Fibroblast of the aortic adventitia (primary cell): ENCODE measurements around the gene RAB7B. TPM values are rescaled to one million over a fixed set of nuclear protein-coding genes. Genes with fewer than 3 reads are reported as not detected.

ENCODE experiments used
- DNase-seq: peaks from one replicate; pipeline ENCODE4 v3.0.0-alpha.2; 2010; ENCODE audit warnings: low read depth
- H3K4me3 ChIP-seq: 2 replicates; pipeline ENCODE4 v1.5.1; 2011; ENCODE audit warnings: low read depth, mild to moderate bottlenecking, control low read depth, low read length, moderate library complexity
- CTCF ChIP-seq: IDR thresholded peaks from 2 replicates; pipeline ENCODE4 v1.5.1; 2011; ENCODE audit warnings: mild to moderate bottlenecking, low read length, control low read depth, inconsistent platforms; ENCODE audit not compliant: insufficient read depth
- total RNA-seq: library from RNA; depleted of rRNA; stranded (reverse); fragments of >200 nt; gene quantifications from 2 replicates; pipeline ENCODE4 v1.2.3, GENCODE V29; 2012; ENCODE audit warnings: low replicate concordance

The RAB7B gene
- total RNA-seq, 1 donor: 7.4 TPM

DNA sequence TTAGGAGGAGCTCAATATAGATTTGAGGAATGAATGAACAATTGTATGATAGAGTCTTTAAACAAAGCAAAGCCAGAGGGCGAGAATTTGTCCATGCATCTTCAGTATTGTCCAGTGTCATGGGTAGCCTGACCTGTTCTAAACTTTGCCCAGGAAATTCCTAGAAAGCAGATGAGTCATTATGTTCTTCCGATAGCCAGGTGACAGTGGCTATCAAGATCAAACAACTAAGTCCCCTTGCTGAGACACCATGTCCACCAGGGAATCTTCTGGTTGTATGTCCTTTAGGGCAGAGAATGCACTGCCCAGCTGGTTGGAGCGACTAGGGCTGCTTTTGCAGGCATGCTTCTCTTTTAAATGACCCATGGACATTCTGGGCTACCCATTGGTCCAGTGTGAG lies 58.1 kb downstream of the RAB7B start:
- no peak overlapping the region for H3K4me3 ChIP-seq
- no peak for DNase-seq
- TF ChIP-seq CTCF: no peak

- H3K4me3 ChIP-seq: no peak overlapping the region
- TF ChIP-seq CTCF: no peak
- no peak for DNase-seq
Measured at GRCh38 chr1:205944525-205944924, 58.7 kb downstream of the RAB7B start.

DNA sequence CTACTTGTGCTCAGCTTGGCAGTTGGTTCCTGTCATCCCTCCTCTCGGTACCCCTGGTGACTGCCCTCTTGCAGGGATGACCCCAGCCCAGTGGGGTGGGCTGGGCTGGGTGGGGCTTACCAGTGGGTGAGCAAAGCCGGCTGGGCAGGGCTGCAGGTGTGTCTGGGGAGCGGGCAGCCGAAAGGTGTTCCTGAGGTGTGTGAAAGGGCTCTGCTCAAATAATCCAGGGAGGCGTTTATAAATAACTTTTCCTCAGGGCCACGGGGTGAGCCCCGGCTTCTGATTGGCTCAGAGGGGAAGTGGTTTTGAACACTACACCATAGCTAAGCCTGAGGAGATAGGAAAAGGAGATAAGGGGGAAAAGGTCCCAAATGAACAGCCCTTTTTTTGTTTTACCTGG lies 60.0 kb downstream of the RAB7B start, which contains the start of gene SLC26A9:
TSS of gene SLC26A9 (minus strand) at position 212 of the 400 bp plus-strand sequence. CDS start 7,636 bp downstream, outside the sequence.
- no peak within 1 kb of the TSS for H3K4me3 ChIP-seq
- TF ChIP-seq CTCF: no peak
- no peak for DNase-seq

DNA sequence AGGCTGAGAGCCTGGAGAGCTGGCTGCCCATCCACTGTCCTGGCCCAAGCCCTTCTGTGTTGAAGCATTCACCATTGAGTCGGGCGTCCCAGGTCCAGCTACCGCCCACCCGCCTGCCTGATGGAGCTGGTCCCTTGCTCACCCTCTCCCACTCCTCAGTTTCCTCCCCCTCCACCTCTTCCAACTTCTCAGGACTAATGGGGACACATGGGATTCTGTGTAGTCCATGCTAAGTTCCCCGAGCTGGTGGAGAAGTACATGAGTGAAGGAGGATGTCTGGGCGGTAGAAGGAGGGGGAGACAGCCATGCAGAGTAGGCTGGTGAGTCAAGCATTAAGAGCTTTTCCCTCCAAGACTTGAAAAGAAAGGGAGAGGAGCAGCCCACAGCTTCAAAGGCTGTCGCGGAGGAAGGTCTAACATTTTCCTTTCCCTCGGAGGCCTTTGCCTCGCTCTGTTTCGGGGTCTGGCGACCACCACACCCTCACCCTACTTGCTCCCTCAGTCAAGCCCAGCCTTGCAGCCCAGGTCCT lies 60.5 kb downstream of the RAB7B start:
- no peak for TF ChIP-seq CTCF
- no peak for DNase-seq
- H3K4me3 ChIP-seq: no peak overlapping the region

- DNase-seq: no peak
- no peak for TF ChIP-seq CTCF
- no peak overlapping the region for H3K4me3 ChIP-seq
Measured at GRCh38 chr1:205940710-205941109, 62.5 kb downstream of the RAB7B start.

DNA sequence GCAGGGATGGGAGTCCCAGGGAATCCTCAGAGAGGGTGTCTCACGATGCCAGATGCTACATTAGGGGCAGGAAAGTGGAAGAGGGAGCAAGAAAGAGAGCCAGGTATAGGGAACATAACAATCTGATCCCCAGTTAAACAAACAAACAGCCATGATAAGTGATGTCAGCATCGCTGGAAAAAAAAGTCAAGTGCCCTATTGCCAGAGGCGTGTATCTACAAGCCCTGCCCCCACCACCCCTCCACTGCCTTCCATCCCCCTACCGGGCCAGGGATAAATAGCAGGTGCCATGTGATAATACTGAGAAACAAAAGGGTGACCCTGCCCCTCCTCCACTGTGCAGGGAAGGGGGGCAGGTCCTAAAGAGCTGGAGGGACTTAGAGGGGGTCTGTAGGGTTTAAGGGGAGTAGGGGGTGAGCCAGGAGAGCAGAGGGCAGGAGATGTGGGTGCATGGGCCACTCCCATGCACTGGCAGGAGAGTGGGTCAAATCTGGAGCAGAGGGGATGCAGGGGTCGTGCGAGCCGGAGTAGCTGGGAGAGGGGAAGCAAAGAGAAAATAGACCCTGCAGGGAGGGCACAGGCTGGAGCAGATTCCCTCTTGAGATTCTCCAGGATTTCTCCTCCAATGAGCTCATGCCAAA lies 63.4 kb downstream of the RAB7B start:
- no peak for DNase-seq
- H3K4me3 ChIP-seq: no peak overlapping the region
- TF ChIP-seq CTCF: peak; percentile 4

DNA sequence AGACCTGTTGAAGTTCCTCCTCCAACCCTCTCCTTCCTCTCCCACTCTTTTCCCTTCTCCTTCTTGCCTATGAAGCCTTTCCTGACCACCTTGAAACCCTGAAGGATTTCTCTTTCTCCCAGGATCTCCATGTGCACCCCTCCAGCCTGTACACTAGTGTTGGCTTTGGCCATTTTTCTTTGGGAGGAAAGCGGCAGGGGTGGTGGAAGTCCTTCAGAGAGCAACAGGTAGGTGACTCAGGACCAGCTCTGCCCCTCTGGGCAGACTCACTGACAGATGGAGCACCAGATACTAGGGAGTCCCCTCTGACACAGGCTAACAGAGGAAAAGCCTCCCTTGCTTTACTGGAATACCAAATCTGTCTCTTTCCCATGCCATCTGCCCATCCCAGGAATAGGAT lies 64.5 kb downstream of the RAB7B start:
- no peak overlapping the region for H3K4me3 ChIP-seq
- DNase-seq: no peak
- no peak for TF ChIP-seq CTCF
